ENCODE measurements around the gene SPG11.

The SPG11 gene, protein sequence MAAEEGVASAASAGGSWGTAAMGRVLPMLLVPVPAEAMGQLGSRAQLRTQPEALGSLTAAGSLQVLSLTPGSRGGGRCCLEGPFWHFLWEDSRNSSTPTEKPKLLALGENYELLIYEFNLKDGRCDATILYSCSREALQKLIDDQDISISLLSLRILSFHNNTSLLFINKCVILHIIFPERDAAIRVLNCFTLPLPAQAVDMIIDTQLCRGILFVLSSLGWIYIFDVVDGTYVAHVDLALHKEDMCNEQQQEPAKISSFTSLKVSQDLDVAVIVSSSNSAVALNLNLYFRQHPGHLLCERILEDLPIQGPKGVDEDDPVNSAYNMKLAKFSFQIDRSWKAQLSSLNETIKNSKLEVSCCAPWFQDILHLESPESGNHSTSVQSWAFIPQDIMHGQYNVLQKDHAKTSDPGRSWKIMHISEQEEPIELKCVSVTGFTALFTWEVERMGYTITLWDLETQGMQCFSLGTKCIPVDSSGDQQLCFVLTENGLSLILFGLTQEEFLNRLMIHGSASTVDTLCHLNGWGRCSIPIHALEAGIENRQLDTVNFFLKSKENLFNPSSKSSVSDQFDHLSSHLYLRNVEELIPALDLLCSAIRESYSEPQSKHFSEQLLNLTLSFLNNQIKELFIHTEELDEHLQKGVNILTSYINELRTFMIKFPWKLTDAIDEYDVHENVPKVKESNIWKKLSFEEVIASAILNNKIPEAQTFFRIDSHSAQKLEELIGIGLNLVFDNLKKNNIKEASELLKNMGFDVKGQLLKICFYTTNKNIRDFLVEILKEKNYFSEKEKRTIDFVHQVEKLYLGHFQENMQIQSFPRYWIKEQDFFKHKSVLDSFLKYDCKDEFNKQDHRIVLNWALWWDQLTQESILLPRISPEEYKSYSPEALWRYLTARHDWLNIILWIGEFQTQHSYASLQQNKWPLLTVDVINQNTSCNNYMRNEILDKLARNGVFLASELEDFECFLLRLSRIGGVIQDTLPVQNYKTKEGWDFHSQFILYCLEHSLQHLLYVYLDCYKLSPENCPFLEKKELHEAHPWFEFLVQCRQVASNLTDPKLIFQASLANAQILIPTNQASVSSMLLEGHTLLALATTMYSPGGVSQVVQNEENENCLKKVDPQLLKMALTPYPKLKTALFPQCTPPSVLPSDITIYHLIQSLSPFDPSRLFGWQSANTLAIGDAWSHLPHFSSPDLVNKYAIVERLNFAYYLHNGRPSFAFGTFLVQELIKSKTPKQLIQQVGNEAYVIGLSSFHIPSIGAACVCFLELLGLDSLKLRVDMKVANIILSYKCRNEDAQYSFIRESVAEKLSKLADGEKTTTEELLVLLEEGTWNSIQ (N-terminal part only)

DNA sequence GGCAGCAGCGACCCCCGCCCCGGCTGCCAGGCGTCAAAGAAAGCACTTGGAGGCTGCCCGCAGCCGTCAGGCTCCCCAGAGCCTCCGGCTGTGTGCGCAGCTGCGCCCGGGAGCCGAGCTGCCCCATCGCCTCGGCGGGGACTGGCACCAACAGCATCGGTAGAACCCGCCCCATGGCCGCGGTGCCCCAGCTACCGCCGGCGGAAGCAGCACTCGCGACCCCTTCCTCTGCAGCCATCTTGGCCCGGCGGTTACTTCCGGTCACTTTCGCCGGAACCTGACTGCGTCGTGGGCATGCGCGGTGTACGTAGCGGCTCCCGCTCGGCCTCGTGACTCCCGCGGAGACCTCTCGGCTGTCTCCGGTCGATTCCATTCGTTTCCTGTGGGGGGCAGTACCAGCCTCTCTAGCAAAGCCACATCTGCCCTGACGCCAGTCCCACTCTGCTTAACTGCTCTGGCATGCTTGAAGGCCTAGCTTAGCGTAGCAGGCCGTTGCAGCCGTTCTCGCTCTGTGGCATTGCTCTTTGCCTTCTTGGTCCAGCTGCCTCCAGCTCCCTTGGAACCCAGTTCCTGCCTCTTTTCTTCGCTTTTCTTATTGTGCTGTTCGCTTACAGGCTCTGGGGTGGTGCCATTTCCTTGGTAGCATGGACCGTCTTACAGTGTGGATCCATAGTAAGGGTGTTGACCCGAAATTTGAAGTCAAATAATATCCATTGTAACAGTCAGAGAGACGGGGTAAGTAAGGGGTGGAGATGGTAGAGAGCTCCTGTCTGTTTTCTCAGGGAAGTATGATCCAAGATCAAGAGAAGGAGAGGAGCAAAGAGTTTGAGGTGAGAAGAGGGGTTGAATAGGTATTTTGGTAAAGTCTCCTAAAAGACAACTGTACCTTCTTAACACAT lies at the start of gene SPG11:
Gene SPG11, minus strand, starts transcription at position 253 of the 899 bp plus-strand sequence. Its CDS starts 15 bp downstream, at position 238.
- POLR2A ChIA-PET (ENCODE audit: low non-redundant PET): interaction anchor here (1.1 to 1.8 kb wide), 3 partner anchors 48 to 65 kb away, joined by 4 to 14 read pairs (median 4); partner anchors contain the start of genes B2M and PATL2
- TF ChIP-seq, protein P1, sequence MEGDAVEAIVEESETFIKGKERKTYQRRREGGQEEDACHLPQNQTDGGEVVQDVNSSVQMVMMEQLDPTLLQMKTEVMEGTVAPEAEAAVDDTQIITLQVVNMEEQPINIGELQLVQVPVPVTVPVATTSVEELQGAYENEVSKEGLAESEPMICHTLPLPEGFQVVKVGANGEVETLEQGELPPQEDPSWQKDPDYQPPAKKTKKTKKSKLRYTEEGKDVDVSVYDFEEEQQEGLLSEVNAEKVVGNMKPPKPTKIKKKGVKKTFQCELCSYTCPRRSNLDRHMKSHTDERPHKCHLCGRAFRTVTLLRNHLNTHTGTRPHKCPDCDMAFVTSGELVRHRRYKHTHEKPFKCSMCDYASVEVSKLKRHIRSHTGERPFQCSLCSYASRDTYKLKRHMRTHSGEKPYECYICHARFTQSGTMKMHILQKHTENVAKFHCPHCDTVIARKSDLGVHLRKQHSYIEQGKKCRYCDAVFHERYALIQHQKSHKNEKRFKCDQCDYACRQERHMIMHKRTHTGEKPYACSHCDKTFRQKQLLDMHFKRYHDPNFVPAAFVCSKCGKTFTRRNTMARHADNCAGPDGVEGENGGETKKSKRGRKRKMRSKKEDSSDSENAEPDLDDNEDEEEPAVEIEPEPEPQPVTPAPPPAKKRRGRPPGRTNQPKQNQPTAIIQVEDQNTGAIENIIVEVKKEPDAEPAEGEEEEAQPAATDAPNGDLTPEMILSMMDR (conservative IDR thresholded peaks at IDR 0.05; ENCODE audit: low read depth): peak; percentile 95
- CTCF ChIA-PET: interaction anchor here (0.6 to 2.2 kb wide), 14 partner anchors 9 to 95 kb away, joined by 3 to 16 read pairs (median 4); partner anchors contain the start of gene TRIM69
- H3K27ac ChIP-seq: peak within 1 kb of the TSS; percentile 90
- peak; percentile 93 for DNase-seq (ENCODE audit: low spot score)

DNA sequence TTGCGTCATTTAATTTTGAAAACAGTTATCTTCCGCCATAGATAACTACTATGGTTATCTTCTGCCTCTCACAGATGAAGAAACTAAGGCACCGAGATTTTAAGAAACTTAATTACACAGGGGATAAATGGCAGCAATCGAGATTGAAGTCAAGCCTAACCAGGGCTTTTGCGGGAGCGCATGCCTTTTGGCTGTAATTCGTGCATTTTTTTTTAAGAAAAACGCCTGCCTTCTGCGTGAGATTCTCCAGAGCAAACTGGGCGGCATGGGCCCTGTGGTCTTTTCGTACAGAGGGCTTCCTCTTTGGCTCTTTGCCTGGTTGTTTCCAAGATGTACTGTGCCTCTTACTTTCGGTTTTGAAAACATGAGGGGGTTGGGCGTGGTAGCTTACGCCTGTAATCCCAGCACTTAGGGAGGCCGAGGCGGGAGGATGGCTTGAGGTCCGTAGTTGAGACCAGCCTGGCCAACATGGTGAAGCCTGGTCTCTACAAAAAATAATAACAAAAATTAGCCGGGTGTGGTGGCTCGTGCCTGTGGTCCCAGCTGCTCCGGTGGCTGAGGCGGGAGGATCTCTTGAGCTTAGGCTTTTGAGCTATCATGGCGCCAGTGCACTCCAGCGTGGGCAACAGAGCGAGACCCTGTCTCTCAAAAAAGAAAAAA lies 49.0 kb upstream of the SPG11 start:
- CTCF ChIA-PET: interaction anchor here (0.9 kb wide), 1 partner anchor 26 kb away, joined by 3 read pairs; no protein-coding TSS in a partner anchor
- peak; percentile 63 for DNase-seq (ENCODE audit: low spot score)
- TF ChIP-seq, protein P1 (conservative IDR thresholded peaks at IDR 0.05; ENCODE audit: low read depth): no peak
- POLR2A ChIA-PET (ENCODE audit: low non-redundant PET): interaction anchor here (0.5 to 2.7 kb wide), 4 partner anchors 14 to 81 kb away, joined by 3 to 14 read pairs (median 6); partner anchors contain the start of gene SPG11
- H3K27ac ChIP-seq: peak overlapping the region; percentile 88

DNA sequence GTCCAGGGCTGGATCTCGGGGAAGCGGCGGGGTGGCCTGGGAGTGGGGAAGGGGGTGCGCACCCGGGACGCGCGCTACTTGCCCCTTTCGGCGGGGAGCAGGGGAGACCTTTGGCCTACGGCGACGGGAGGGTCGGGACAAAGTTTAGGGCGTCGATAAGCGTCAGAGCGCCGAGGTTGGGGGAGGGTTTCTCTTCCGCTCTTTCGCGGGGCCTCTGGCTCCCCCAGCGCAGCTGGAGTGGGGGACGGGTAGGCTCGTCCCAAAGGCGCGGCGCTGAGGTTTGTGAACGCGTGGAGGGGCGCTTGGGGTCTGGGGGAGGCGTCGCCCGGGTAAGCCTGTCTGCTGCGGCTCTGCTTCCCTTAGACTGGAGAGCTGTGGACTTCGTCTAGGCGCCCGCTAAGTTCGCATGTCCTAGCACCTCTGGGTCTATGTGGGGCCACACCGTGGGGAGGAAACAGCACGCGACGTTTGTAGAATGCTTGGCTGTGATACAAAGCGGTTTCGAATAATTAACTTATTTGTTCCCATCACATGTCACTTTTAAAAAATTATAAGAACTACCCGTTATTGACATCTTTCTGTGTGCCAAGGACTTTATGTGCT lies 48.4 kb upstream of the SPG11 start:
- POLR2A ChIA-PET (ENCODE audit: low non-redundant PET): interaction anchor here (0.5 to 2.7 kb wide), 6 partner anchors 15 to 505 kb away, joined by 3 to 14 read pairs (median 5); partner anchors contain the start of gene SPG11
- DNase-seq (ENCODE audit: low spot score): no peak
- H3K27ac ChIP-seq: peak overlapping the region; percentile 88
- TF ChIP-seq, protein P1 (conservative IDR thresholded peaks at IDR 0.05; ENCODE audit: low read depth): no peak
- CTCF ChIA-PET: interaction anchor here (0.9 kb wide), 1 partner anchor 27 kb away, joined by 3 read pairs; no protein-coding TSS in a partner anchor

DNA sequence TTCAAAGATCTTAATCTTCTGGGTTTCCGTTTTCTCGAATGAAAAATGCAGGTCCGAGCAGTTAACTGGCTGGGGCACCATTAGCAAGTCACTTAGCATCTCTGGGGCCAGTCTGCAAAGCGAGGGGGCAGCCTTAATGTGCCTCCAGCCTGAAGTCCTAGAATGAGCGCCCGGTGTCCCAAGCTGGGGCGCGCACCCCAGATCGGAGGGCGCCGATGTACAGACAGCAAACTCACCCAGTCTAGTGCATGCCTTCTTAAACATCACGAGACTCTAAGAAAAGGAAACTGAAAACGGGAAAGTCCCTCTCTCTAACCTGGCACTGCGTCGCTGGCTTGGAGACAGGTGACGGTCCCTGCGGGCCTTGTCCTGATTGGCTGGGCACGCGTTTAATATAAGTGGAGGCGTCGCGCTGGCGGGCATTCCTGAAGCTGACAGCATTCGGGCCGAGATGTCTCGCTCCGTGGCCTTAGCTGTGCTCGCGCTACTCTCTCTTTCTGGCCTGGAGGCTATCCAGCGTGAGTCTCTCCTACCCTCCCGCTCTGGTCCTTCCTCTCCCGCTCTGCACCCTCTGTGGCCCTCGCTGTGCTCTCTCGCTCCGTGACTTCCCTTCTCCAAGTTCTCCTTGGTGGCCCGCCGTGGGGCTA lies 47.8 kb upstream of the SPG11 start, which contains the start of the genes B2M and PATL2:
Gene B2M, plus strand, starts transcription at position 422 of the 647 bp plus-strand sequence. Its CDS starts 30 bp downstream, at position 452.
Gene PATL2, minus strand, starts transcription at position 228 of the 647 bp plus-strand sequence. CDS start 34,833 bp downstream, outside the sequence.
- TF ChIP-seq, protein P1 (conservative IDR thresholded peaks at IDR 0.05; ENCODE audit: low read depth): no peak
- ChIA-PET CTCF (interaction anchor here (0.6 to 0.7 kb wide), 3 partner anchors 14 to 421 kb away, joined by 3 to 6 read pairs (median 3); no protein-coding TSS in a partner anchor), POLR2A (ENCODE audit: low non-redundant PET) (interaction anchor here (0.5 to 2.7 kb wide), 8 partner anchors 16 to 504 kb away, joined by 3 to 14 read pairs (median 5); partner anchors contain the start of gene SPG11)
- peak; percentile 98 for DNase-seq (ENCODE audit: low spot score)
- H3K27ac ChIP-seq: peak within 1 kb of the TSS; percentile 88
